ENCODE data around the gene DRG2.

DRG2 gene

DNA sequence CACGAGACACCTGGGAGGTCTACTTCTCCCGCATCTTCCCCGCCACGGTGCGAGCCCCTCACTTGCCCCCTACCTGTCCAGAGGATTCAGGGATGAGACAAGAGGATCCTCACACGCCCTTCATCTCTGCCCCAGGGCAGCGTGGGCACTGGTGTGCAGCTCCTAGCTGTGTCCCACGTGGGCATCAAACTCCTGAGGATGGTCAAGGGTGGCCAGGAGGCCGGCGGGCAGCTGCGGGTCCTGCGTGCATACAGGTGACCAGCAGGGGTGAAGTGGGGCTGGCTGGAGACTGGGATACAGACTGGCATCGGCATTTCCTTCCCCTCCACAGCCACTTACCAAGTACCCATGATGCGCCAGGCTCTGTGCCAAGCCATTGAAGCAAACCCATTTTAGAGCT, 67.4 kb downstream of the DRG2 start:
- Histone ChIP-seq H3K4me1 (ENCODE audit: control insufficient read depth in 2 of 2, insufficient read depth in 2 of 2, low read length in 2 of 2) (peaks cover 14 to 16% of the 10 kb centered on the region in 2 donors), H3K27ac (ENCODE audit: low read depth in 2 of 2, low read length in 2 of 2) (no peak overlapping the region), H3K4me3 (ENCODE audit: low read length in 2 of 2) (no peak overlapping the region)

DNA sequence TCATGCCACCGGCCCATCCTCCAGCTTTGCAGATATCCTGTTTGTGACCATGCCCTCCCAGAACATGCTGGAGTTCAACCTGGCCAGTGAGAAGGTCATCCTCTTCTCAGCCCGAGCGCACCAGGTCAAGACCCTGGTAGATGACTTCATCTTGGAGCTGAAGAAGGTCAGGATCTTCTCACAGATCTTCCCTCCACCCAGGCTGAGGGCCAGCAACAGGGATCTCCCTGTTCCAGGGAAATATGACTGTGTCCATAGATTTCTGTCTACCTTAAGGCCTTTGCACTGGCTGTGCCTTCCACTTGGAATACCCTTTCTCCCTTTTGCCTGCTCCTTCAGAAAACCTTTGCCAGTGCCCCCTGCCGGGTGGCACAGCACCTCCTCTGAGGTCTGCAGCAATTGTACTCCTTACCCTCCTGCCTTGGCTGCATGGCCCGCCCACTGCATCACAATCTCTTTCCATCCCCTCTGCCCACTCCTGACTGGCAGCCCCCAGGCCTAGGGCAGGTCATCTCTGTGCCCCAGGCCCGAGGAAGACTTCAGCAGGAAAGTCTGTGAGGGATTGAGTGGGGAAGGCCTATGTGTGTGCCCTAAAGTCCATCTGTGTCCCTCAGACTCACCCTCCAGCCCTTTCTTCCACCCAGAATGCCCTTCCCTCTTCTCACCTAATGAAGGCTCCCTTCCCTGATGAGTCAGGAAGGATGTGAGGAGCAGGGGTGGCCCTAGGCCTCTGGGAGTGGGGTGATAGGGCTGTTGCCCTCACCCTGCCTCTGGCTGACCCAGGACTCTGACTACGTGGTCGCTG, 68.6 kb downstream of the DRG2 start:
- Histone ChIP-seq H3K36me3 (ENCODE audit: control insufficient read depth in 2 of 2, insufficient read depth in 2 of 2, low read length in 2 of 2) (no peaks in the 10 kb centered on the region), H3K4me3 (ENCODE audit: low read length in 2 of 2) (no peak overlapping the region), H3K4me1 (ENCODE audit: control insufficient read depth in 2 of 2, insufficient read depth in 2 of 2, low read length in 2 of 2) (peaks cover 14 to 16% of the 10 kb centered on the region in 2 donors), H3K27me3 (ENCODE audit: control insufficient read depth in 2 of 2, insufficient read depth in 2 of 2, low read length in 2 of 2) (no peaks in the 10 kb centered on the region), H3K9me3 (ENCODE audit: control insufficient read depth in 2 of 2, low read length in 2 of 2) (no peaks in the 10 kb centered on the region), H3K9ac (ENCODE audit: low read depth in 1 of 2, low read length in 2 of 2) (no peak overlapping the region), H3K27ac (ENCODE audit: low read depth in 2 of 2, low read length in 2 of 2) (no peak overlapping the region)

More for the DNA sequence above, 67.4 kb downstream of the DRG2 start:
- Histone ChIP-seq H3K9me3 (ENCODE audit: control insufficient read depth in 2 of 2, low read length in 2 of 2) (no peaks in the 10 kb centered on the region), H3K27me3 (ENCODE audit: control insufficient read depth in 2 of 2, insufficient read depth in 2 of 2, low read length in 2 of 2) (no peaks in the 10 kb centered on the region), H3K36me3 (ENCODE audit: control insufficient read depth in 2 of 2, insufficient read depth in 2 of 2, low read length in 2 of 2) (no peaks in the 10 kb centered on the region), H3K9ac (ENCODE audit: low read depth in 1 of 2, low read length in 2 of 2) (no peak overlapping the region)

DNA sequence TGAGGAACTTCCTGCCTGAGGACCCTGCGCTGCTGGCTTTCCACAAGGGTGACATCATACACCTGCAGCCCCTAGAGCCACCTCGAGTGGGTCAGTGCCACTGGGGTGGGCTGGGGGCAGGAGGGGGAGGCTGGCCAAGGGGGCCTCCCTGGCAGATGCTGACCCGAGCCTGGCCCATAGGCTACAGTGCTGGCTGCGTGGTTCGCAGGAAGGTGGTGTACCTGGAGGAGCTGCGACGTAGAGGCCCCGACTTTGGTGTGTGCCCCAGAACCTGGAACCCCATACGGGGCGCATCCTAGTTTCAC, 69.2 kb downstream of the DRG2 start:
- no peaks in the 10 kb centered on the region for H3K9me3 ChIP-seq (ENCODE audit: control insufficient read depth in 2 of 2, low read length in 2 of 2)
- H3K27ac ChIP-seq (ENCODE audit: low read depth in 2 of 2, low read length in 2 of 2), result no peak overlapping the region
- H3K9ac ChIP-seq (ENCODE audit: low read depth in 1 of 2, low read length in 2 of 2), result no peak overlapping the region
- no peak overlapping the region for H3K4me3 ChIP-seq (ENCODE audit: low read length in 2 of 2)
- peaks cover 14 to 16% of the 10 kb centered on the region in 2 donors for H3K4me1 ChIP-seq (ENCODE audit: control insufficient read depth in 2 of 2, insufficient read depth in 2 of 2, low read length in 2 of 2)
- no peaks in the 10 kb centered on the region for H3K36me3 ChIP-seq (ENCODE audit: control insufficient read depth in 2 of 2, insufficient read depth in 2 of 2, low read length in 2 of 2)
- no peaks in the 10 kb centered on the region for H3K27me3 ChIP-seq (ENCODE audit: control insufficient read depth in 2 of 2, insufficient read depth in 2 of 2, low read length in 2 of 2)
